HL-60 (cell line): Measurements from ENCODE around the gene EEF1B2.

Experiments
- DNase-seq, 2 experiments: peaks; one replicate each; pipeline ENCODE4 v3.0.0-alpha.2; 2010 to 2020; ENCODE audit warnings: low read depth in 1 of 2, low spot score in 1 of 2
- H3K27ac ChIP-seq: fragments of 250-450 bp; sonication (Bioruptor Pico); replicated peaks from 2 replicates; pipeline ENCODE4 v1.5.1; 2020; ENCODE audit warnings: mild to moderate bottlenecking, moderate library complexity
- H3K27me3 ChIP-seq: fragments of 250-450 bp; sonication (Bioruptor Pico); 2 replicates; pipeline ENCODE4 v1.5.1; 2021; ENCODE audit warnings: mild to moderate bottlenecking, moderate library complexity; ENCODE audit not compliant: insufficient read depth, poor library complexity, severe bottlenecking
- H3K4me3 ChIP-seq: replicated peaks from 2 replicates; pipeline ENCODE4 v1.5.1; 2011; ENCODE audit warnings: mild to moderate bottlenecking, control low read depth, low read length; ENCODE audit not compliant: insufficient read depth
- GABPA ChIP-seq: IDR thresholded peaks from 2 replicates; pipeline ENCODE4 v1.6.1; 2012; ENCODE audit warnings: low read depth
- POLR2AphosphoS5 ChIP-seq: IDR thresholded peaks from 2 replicates; pipeline ENCODE4 v1.6.1; 2012; ENCODE audit warnings: low read depth
- SPI1 ChIP-seq: IDR thresholded peaks from 2 replicates; pipeline ENCODE4 v1.6.1; 2012; ENCODE audit warnings: low read depth, mild to moderate bottlenecking, borderline replicate concordance
- TF ChIP-seq, protein P1 (sequence below): IDR thresholded peaks from one replicate; pipeline ENCODE4 v1.5.1; 2011; ENCODE audit warnings: low read length, control low read depth, inconsistent platforms; ENCODE audit not compliant: insufficient read depth
- TF ChIP-seq, protein P2 (sequence below): IDR thresholded peaks from 2 replicates; pipeline ENCODE4 v1.6.1; 2012; ENCODE audit warnings: low read depth; ENCODE audit not compliant: insufficient replicate concordance

Gene EEF1B2

GRCh38 chr2:206145665-206146064 lies 14.0 kb upstream of the EEF1B2 start:
- H3K4me3 ChIP-seq = no peak overlapping the region
- no peaks in the 10 kb centered on the region for H3K27me3 ChIP-seq
- no peak overlapping the region for H3K27ac ChIP-seq
- no peak for DNase-seq
- TF ChIP-seq, protein P1, sequence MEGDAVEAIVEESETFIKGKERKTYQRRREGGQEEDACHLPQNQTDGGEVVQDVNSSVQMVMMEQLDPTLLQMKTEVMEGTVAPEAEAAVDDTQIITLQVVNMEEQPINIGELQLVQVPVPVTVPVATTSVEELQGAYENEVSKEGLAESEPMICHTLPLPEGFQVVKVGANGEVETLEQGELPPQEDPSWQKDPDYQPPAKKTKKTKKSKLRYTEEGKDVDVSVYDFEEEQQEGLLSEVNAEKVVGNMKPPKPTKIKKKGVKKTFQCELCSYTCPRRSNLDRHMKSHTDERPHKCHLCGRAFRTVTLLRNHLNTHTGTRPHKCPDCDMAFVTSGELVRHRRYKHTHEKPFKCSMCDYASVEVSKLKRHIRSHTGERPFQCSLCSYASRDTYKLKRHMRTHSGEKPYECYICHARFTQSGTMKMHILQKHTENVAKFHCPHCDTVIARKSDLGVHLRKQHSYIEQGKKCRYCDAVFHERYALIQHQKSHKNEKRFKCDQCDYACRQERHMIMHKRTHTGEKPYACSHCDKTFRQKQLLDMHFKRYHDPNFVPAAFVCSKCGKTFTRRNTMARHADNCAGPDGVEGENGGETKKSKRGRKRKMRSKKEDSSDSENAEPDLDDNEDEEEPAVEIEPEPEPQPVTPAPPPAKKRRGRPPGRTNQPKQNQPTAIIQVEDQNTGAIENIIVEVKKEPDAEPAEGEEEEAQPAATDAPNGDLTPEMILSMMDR = no peak
- TF ChIP-seq SPI1 (no peak), GABPA (no peak), POLR2AphosphoS5 (no peak)
- TF ChIP-seq, protein P2, sequence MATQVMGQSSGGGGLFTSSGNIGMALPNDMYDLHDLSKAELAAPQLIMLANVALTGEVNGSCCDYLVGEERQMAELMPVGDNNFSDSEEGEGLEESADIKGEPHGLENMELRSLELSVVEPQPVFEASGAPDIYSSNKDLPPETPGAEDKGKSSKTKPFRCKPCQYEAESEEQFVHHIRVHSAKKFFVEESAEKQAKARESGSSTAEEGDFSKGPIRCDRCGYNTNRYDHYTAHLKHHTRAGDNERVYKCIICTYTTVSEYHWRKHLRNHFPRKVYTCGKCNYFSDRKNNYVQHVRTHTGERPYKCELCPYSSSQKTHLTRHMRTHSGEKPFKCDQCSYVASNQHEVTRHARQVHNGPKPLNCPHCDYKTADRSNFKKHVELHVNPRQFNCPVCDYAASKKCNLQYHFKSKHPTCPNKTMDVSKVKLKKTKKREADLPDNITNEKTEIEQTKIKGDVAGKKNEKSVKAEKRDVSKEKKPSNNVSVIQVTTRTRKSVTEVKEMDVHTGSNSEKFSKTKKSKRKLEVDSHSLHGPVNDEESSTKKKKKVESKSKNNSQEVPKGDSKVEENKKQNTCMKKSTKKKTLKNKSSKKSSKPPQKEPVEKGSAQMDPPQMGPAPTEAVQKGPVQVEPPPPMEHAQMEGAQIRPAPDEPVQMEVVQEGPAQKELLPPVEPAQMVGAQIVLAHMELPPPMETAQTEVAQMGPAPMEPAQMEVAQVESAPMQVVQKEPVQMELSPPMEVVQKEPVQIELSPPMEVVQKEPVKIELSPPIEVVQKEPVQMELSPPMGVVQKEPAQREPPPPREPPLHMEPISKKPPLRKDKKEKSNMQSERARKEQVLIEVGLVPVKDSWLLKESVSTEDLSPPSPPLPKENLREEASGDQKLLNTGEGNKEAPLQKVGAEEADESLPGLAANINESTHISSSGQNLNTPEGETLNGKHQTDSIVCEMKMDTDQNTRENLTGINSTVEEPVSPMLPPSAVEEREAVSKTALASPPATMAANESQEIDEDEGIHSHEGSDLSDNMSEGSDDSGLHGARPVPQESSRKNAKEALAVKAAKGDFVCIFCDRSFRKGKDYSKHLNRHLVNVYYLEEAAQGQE = no peak

DNA sequence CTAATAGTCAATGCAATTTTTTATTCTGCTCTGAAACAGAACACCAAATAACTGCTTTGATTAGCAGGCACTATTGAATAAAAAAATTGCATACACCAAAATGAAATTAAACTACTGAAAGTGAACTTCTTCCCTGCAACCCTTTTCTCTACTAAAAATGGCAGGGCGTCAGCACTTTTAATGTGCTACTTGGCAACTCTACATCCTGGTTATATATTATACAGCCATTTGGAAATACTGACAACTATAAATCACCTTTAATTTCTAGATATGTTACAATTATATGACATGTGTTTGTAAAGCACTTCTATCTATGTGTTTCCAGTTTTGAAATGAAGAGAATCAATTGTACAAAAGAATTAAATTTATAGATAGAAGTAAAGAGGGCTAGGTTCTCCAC lies 10.4 kb upstream of the EEF1B2 start:
- TF ChIP-seq, protein P1 = no peak
- TF ChIP-seq, protein P2 = no peak
- no peak for TF ChIP-seq SPI1
- no peak for TF ChIP-seq POLR2AphosphoS5
- no peak for TF ChIP-seq GABPA

GRCh38 chr2:206150168-206150567 lies 9.5 kb upstream of the EEF1B2 start:
- no peak for TF ChIP-seq SPI1
- no peak for DNase-seq
- no peaks in the 10 kb centered on the region for H3K27me3 ChIP-seq
- no peak overlapping the region for H3K27ac ChIP-seq
- H3K4me3 ChIP-seq = no peak overlapping the region

More for the DNA sequence above, 10.4 kb upstream of the EEF1B2 start:
- no peak for DNase-seq
- H3K27ac ChIP-seq = no peak overlapping the region
- H3K4me3 ChIP-seq = no peak overlapping the region
- H3K27me3 ChIP-seq = no peaks in the 10 kb centered on the region

DNA sequence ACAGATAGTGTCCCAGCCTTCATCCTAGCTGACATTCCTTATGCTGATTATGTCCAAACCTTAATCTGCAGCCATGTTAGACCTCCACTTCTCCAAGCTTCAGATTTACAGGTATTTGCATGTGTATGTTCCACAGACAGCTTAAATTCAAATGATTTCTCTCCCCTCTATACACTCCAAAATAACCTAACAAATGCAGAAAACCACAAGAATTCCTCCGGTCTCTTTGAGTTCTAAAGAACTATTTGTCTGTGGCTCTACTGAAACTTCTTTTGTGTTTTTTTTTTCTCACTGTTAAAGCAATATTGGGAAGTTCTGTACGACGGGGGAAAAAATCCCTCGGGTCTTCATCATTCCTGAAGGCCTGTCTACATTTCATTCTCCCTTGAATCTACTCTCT lies 9.1 kb upstream of the EEF1B2 start:
- Histone ChIP-seq H3K27me3 (no peaks in the 10 kb centered on the region), H3K4me3 (no peak overlapping the region), H3K27ac (no peak overlapping the region)
- DNase-seq = no peak
- TF ChIP-seq GABPA (no peak), SPI1 (no peak), POLR2AphosphoS5 (no peak)
- TF ChIP-seq, protein P2 = no peak
- TF ChIP-seq, protein P1 = no peak
